Endodermal cell (in vitro differentiated cells): Measurements from ENCODE around the gene SLC17A9. TPM values are rescaled to one million over a fixed set of nuclear protein-coding genes. Genes with fewer than 3 reads are reported as not detected.

Source experiments
- DNase-seq: peaks from one replicate; pipeline ENCODE4 v3.0.0-alpha.2; 2017
- H3K27ac ChIP-seq: 2 replicates; pipeline ENCODE4 v1.5.1; 2013; ENCODE audit warnings: mild to moderate bottlenecking, low read depth, low read length, moderate library complexity
- H3K27me3 ChIP-seq: 2 replicates; pipeline ENCODE4 v1.6.1; 2013; ENCODE audit warnings: mild to moderate bottlenecking, low read length, moderate library complexity; ENCODE audit not compliant: insufficient read depth, control insufficient read depth, poor library complexity, severe bottlenecking
- H3K36me3 ChIP-seq: 2 replicates; pipeline ENCODE4 v1.7.0; 2013; ENCODE audit warnings: mild to moderate bottlenecking, low read length, moderate library complexity; ENCODE audit not compliant: control insufficient read depth, insufficient read depth
- H3K4me1 ChIP-seq: one replicate; pipeline ENCODE4 v1.7.0; 2013; ENCODE audit warnings: low read length; ENCODE audit not compliant: control insufficient read depth, insufficient read depth
- H3K4me3 ChIP-seq: 2 replicates; pipeline ENCODE4 v1.5.1; 2013; ENCODE audit warnings: mild to moderate bottlenecking, low read length, moderate library complexity
- H3K9ac ChIP-seq: 2 replicates; pipeline ENCODE4 v1.6.1; 2013; ENCODE audit warnings: mild to moderate bottlenecking, low read length, moderate library complexity; ENCODE audit not compliant: poor library complexity, severe bottlenecking; ENCODE audit errors: extremely low read depth
- H3K9me3 ChIP-seq: 2 replicates; pipeline ENCODE4 v1.6.1; 2013; ENCODE audit warnings: mild to moderate bottlenecking, low read length, moderate library complexity; ENCODE audit not compliant: control insufficient read depth
- H3K27ac Mint-ChIP-seq: 2 replicates; pipeline ENCODE4 v1.8.0; 2020; ENCODE audit warnings: mixed read lengths
- H3K27me3 Mint-ChIP-seq: 2 replicates; pipeline ENCODE4 v1.8.0; 2021; ENCODE audit warnings: mild to moderate bottlenecking, mixed read lengths; ENCODE audit not compliant: insufficient read depth
- H3K36me3 Mint-ChIP-seq: 2 replicates; pipeline ENCODE4 v1.8.0; 2020; ENCODE audit warnings: low read depth, mixed read lengths
- H3K4me1 Mint-ChIP-seq: 2 replicates; pipeline ENCODE4 v1.8.0; 2020; ENCODE audit warnings: mixed read lengths
- H3K4me3 Mint-ChIP-seq: 2 replicates; pipeline ENCODE4 v1.8.0; 2020; ENCODE audit warnings: mild to moderate bottlenecking, moderate library complexity, mixed read lengths
- H3K9me3 Mint-ChIP-seq: 2 replicates; pipeline ENCODE4 v1.8.0; 2020; ENCODE audit warnings: mild to moderate bottlenecking, mixed read lengths
- WGBS, 2 experiments: methylation state at CpG; one replicate each; pipeline versions ENCODE4 v1.1.5 to v1.1.7; 2013; ENCODE audit warnings: missing lambda C conversion rate in 2 of 2, mixed read lengths in 1 of 2; ENCODE audit not compliant: insufficient coverage in 1 of 2, insufficient read length in 1 of 2; 5-methylcytosine and 5-hydroxymethylcytosine counted together
- total RNA-seq, 2 donors: library from RNA; stranded (reverse); fragmentation: NEBNext Ultra II Directional in 1 of 2; extraction: Animal tissue kit (Norgen Biotek cat#: 25700) in 1 of 2; gene quantifications; 2 replicates in 1 of 2; 3 replicates in 1 of 2; pipeline ENCODE4 v1.2.1, GENCODE V29; 2021
- TF ChIP-seq, protein P1 (sequence below): fragments of 200-600 bp; sonication (generic); conservative IDR thresholded peaks from 2 replicates; pipeline ENCODE4 v1.5.0; 2021; ENCODE audit warnings: antibody characterized with exemption, mild to moderate bottlenecking

Gene SLC17A9
- total RNA-seq, 2 donors from 2014 or later = 8.9 to 10.2 TPM

DNA sequence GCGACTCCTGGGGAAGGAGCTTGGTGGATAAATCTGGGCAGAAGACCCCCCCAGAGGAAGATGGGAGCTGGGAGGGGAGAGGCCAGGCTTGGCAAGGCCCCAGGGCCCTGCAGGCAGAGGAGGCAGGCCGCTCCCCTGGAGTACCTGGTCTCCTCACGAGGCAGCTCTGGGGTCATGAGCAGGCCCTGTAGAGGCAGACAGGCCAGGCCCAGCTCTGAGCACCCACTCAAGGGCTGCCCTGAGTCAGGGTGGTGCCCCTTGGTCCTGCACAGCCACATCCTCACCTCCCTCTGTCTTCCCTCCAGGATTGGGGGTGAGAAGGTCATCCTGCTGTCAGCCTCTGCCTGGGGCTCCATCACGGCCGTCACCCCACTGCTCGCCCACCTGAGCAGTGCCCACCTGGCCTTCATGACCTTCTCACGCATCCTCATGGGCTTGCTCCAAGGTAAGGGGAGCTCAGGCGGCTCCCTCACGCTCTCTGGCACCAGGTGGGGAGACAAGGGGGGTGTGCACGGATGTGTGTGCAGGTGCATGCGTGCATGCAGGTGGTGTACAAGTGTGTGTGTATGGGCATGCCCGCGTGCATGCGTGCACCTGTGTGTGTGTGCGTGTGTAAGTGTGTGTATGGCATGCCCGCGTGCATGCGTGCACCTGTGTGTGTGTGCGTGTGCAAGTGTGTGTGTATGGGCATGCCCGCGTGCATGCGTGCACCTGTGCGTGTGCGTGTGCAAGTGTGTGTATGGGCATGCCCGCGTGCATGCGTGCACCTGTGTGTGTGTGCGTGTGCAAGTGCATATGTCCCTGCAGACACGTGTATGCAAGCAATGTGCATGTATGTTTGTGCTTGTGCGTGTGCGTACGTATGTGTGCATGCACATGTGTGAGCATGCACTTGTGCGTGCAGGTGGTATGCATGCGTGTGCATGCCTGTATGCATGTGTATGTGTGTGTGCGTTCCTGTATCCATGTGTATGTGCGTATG is 4.9 kb downstream of the SLC17A9 start:
- Mint-ChIP-seq H3K9me3 (no peaks in the 10 kb centered on the region), H3K4me3 (no peak overlapping the region), H3K36me3 (no peaks in the 10 kb centered on the region), H3K27ac (no peak overlapping the region), H3K4me1 (peaks cover 14% of the 10 kb centered on the region), H3K27me3 (no peaks in the 10 kb centered on the region)
- DNase-seq = no peak
- TF ChIP-seq, protein P1, sequence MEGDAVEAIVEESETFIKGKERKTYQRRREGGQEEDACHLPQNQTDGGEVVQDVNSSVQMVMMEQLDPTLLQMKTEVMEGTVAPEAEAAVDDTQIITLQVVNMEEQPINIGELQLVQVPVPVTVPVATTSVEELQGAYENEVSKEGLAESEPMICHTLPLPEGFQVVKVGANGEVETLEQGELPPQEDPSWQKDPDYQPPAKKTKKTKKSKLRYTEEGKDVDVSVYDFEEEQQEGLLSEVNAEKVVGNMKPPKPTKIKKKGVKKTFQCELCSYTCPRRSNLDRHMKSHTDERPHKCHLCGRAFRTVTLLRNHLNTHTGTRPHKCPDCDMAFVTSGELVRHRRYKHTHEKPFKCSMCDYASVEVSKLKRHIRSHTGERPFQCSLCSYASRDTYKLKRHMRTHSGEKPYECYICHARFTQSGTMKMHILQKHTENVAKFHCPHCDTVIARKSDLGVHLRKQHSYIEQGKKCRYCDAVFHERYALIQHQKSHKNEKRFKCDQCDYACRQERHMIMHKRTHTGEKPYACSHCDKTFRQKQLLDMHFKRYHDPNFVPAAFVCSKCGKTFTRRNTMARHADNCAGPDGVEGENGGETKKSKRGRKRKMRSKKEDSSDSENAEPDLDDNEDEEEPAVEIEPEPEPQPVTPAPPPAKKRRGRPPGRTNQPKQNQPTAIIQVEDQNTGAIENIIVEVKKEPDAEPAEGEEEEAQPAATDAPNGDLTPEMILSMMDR = no peak
- no peaks in the 10 kb centered on the region for H3K9me3 ChIP-seq
- no peaks in the 10 kb centered on the region for H3K27me3 ChIP-seq
- H3K4me1 ChIP-seq = peaks cover 11% of the 10 kb centered on the region
- no peak overlapping the region for H3K4me3 ChIP-seq
- WGBS, 2 experiments = 93 to 96% methylated on average over 34 to 36 of the region's 36 CpGs
- H3K36me3 ChIP-seq = no peaks in the 10 kb centered on the region
- no peak overlapping the region for H3K27ac ChIP-seq
- H3K9ac ChIP-seq = no peak overlapping the region

DNA sequence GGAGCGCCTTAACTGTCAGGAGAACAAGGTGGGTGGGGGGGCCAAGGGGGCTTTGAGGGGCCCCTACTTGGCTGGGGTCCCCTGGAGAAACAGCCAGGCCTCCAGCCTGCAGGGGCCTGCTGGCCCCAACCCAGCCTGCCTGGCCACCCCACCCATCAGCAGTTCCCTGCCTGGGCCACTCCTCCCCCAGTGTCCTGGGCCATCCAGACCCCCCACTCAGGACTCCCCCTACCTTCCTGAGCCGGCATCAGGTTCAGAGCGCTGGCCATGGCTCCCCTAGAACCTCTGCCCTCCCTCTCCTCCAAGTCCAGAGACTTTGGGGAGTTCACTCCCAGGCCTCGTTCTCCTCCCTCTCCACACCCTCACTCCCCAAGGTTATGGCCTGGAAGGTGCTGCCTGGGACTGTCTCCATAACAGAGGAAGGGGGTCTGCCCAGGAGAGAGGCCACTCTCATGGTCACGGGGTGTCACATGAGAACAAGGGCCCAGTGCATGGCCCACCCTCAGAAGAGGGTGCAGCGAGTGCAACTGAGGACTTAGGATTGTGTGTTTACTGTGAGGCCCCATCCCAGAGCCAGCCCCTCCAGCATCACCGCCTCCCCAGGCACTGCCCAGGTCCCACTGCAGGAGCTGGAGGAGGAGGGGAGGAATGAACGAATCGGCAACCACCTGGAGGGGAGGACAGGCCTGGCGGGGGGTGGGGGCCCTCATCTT is 6.0 kb downstream of the SLC17A9 start:
- no peaks in the 10 kb centered on the region for H3K27me3 ChIP-seq
- Mint-ChIP-seq H3K27me3 (no peaks in the 10 kb centered on the region), H3K9me3 (no peaks in the 10 kb centered on the region), H3K4me3 (no peak overlapping the region), H3K36me3 (no peaks in the 10 kb centered on the region), H3K4me1 (peaks cover 14% of the 10 kb centered on the region), H3K27ac (no peak overlapping the region)
- H3K36me3 ChIP-seq = no peaks in the 10 kb centered on the region
- no peak for DNase-seq
- WGBS, 2 experiments = 67 to 89% methylated on average over 1 to 10 of the region's 10 CpGs
- peaks cover 7% of the 10 kb centered on the region for H3K4me1 ChIP-seq
- TF ChIP-seq, protein P1 = no peak
- H3K4me3 ChIP-seq = no peak overlapping the region
- H3K9me3 ChIP-seq = no peaks in the 10 kb centered on the region
- H3K9ac ChIP-seq = no peak overlapping the region
- no peak overlapping the region for H3K27ac ChIP-seq

DNA sequence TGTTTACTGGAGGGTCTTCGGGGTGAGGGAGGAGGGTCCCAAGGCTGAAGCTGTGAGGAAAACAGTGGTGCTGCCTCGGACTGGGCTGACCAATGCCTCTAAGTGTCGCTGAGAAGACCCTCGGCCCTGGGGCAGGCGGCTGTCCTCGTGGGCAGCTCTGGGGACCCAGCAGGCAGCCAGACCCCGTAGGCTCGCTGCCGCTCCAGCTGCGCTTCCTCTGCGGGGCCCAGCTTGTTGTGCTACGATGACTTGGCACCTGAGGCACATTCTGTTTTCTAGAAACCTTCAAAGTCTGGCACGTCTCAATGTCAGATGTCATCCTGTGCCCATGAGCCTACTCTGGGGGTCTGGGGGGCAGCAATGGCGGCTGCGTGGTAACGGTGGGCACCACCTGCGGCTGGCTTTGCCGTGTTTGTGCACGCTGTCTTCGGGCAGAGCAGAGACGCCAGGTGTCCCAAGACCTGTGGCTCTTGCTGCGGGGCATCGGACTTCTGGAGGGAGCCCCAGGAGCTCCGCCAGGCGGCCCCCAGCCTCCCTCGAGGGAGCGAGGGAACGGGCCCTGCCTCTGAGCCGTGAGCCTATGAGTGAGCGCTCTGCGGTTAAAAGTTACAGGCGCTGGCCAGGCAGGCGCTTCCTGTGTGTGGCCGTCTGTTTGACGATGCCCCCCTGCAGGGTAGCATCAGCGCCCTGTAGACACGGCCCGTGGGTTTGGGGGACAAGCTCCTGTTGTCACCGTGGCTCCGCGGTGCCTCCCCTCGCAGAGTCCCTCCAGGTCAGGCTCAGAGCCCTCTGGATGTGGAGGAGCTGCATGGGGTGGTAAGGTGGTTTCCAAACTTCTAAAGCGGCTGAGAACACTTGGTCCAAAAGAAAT is 6.8 kb downstream of the SLC17A9 start:
- Mint-ChIP-seq H3K27ac (no peak overlapping the region), H3K36me3 (no peaks in the 10 kb centered on the region), H3K4me1 (peaks cover 12% of the 10 kb centered on the region), H3K4me3 (no peak overlapping the region), H3K9me3 (no peaks in the 10 kb centered on the region), H3K27me3 (no peaks in the 10 kb centered on the region)
- Histone ChIP-seq H3K27ac (no peak overlapping the region), H3K9ac (no peak overlapping the region), H3K9me3 (no peaks in the 10 kb centered on the region), H3K4me1 (peaks cover 5% of the 10 kb centered on the region), H3K4me3 (no peak overlapping the region), H3K27me3 (no peaks in the 10 kb centered on the region), H3K36me3 (no peaks in the 10 kb centered on the region)
- TF ChIP-seq, protein P1 = no peak
- WGBS, 2 experiments = 91% methylated on average over 36 to 43 of the region's 43 CpGs
- DNase-seq = no peak
